ENCODE measurements around the gene EIF4A3. TPM values are rescaled to one million over a fixed set of nuclear protein-coding genes. Genes with fewer than 3 reads are reported as not detected.

EIF4A3 gene
- polyA plus RNA-seq, 1 donor (not counting 4 experiments of a cell fraction or from before 2014, with no cell fraction given) = 143 TPM

DNA sequence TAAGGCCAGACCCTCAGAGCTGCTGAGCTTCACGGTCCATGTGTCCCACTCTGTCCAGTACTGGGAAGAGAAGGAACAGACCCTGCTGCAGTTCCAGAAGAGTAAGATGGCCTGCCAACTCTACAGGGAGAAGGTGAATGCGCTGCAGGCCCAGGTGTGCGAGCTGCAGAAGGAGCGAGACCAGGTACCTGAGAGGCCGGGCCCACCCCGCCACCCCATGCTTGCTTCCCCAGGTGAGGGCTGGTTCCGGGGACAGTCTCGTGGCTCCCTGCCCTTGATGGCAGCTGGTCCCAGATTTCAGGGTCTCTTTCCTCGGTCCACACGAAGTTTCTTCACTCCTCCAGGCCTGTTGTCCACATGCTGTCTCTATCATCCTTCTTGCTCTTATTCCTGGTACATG is 43.8 kb upstream of the EIF4A3 start:
- no peaks in the 10 kb centered on the region for H3K9me3 ChIP-seq (ENCODE audit: control insufficient read depth, low read depth, low read length)
- FAIRE-seq (no peak), DNase-seq (ENCODE audit: low read depth, low spot score) (no peak)
- H3K27me3 ChIP-seq (ENCODE audit: control insufficient read depth, extremely low read depth, insufficient read depth, low read length) = peaks cover 5% of the 10 kb centered on the region
- no peak overlapping the region for H3K9ac ChIP-seq (ENCODE audit: control insufficient read depth, extremely low read depth, insufficient read depth, low read length)
- no peaks in the 10 kb centered on the region for H3K79me2 ChIP-seq (ENCODE audit: control insufficient read depth, insufficient read depth, low read length)
- H4K20me1 ChIP-seq (ENCODE audit: control insufficient read depth, extremely low read depth, insufficient read depth, low read length) = no peaks in the 10 kb centered on the region
- no peaks in the 10 kb centered on the region for H3K36me3 ChIP-seq (ENCODE audit: control insufficient read depth in 2 of 2, extremely low read depth in 1 of 2, insufficient read depth in 2 of 2, low read length in 2 of 2)
- TF ChIP-seq, protein P1, sequence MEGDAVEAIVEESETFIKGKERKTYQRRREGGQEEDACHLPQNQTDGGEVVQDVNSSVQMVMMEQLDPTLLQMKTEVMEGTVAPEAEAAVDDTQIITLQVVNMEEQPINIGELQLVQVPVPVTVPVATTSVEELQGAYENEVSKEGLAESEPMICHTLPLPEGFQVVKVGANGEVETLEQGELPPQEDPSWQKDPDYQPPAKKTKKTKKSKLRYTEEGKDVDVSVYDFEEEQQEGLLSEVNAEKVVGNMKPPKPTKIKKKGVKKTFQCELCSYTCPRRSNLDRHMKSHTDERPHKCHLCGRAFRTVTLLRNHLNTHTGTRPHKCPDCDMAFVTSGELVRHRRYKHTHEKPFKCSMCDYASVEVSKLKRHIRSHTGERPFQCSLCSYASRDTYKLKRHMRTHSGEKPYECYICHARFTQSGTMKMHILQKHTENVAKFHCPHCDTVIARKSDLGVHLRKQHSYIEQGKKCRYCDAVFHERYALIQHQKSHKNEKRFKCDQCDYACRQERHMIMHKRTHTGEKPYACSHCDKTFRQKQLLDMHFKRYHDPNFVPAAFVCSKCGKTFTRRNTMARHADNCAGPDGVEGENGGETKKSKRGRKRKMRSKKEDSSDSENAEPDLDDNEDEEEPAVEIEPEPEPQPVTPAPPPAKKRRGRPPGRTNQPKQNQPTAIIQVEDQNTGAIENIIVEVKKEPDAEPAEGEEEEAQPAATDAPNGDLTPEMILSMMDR (optimal IDR thresholded peaks at IDR 0.05 in 1 of 3, IDR thresholded peaks at IDR 0.05 in 1 of 3, conservative IDR thresholded peaks at IDR 0.05 in 1 of 3; ENCODE audit: extremely low read depth in 1 of 3, insufficient read depth in 2 of 3, low read length in 3 of 3) = no peak
- TF ChIP-seq EZH2 (IDR thresholded peaks at IDR 0.05; ENCODE audit: low read length) = no peak
- H3K4me1 ChIP-seq (ENCODE audit: control insufficient read depth, extremely low read depth, insufficient read depth, low read length) = peaks cover 34% of the 10 kb centered on the region
- no peak overlapping the region for H3K4me2 ChIP-seq (ENCODE audit: control insufficient read depth, extremely low read depth, insufficient read depth, low read depth, low read length)
- H3K27ac ChIP-seq (ENCODE audit: control insufficient read depth, insufficient read depth, low read length) = no peak overlapping the region
- dilution Hi-C loops (cut with MboI; ENCODE audit: extremely low pct_ligation_motif_present, low sequenced_read_pairs) = no loop called here
- no peak overlapping the region for H2AFZ ChIP-seq (ENCODE audit: control insufficient read depth, low read length)
- no peak overlapping the region for H3K4me3 ChIP-seq (ENCODE audit: control insufficient read depth in 2 of 3, extremely low read depth in 1 of 3, insufficient read depth in 2 of 3, low read depth in 1 of 3, low read length in 3 of 3)
- peaks cover 2% of the 10 kb centered on the region for H3K9me1 ChIP-seq (ENCODE audit: control insufficient read depth, extremely low read depth, insufficient read depth, low read length)

DNA sequence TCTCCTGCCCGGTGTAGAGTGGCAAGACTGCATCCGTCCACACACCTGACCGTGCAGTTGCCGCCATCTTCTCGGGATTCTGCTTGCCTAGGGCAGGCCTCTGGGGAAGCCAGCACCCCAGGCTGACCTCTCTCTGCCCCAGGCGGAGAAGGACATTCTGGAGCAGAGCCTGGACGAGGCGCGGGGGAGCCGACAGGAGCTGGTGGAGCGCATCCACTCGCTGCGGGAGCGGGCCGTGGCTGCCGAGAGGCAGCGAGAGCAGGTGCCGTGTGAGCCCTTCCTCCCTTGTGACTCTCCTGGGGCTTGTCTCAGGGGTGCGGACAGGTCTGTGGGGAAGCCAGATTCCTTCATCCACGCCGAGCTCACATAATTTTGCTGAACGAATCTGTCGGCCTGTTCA is 42.7 kb upstream of the EIF4A3 start:
- H3K9me3 ChIP-seq (ENCODE audit: control insufficient read depth, low read depth, low read length) = no peaks in the 10 kb centered on the region
- H3K27me3 ChIP-seq (ENCODE audit: control insufficient read depth, extremely low read depth, insufficient read depth, low read length) = peaks cover 5% of the 10 kb centered on the region
- no peak overlapping the region for H3K4me2 ChIP-seq (ENCODE audit: control insufficient read depth, extremely low read depth, insufficient read depth, low read depth, low read length)
- H3K9ac ChIP-seq (ENCODE audit: control insufficient read depth, extremely low read depth, insufficient read depth, low read length) = no peak overlapping the region
- dilution Hi-C loops (cut with MboI; ENCODE audit: extremely low pct_ligation_motif_present, low sequenced_read_pairs) = no loop called here
- DNase-seq (ENCODE audit: low read depth, low spot score) (no peak), FAIRE-seq (no peak)
- peaks cover 2% of the 10 kb centered on the region for H3K9me1 ChIP-seq (ENCODE audit: control insufficient read depth, extremely low read depth, insufficient read depth, low read length)
- H3K27ac ChIP-seq (ENCODE audit: control insufficient read depth, insufficient read depth, low read length) = no peak overlapping the region
- peaks cover 34% of the 10 kb centered on the region for H3K4me1 ChIP-seq (ENCODE audit: control insufficient read depth, extremely low read depth, insufficient read depth, low read length)
- no peaks in the 10 kb centered on the region for H3K36me3 ChIP-seq (ENCODE audit: control insufficient read depth in 2 of 2, extremely low read depth in 1 of 2, insufficient read depth in 2 of 2, low read length in 2 of 2)
- H3K4me3 ChIP-seq (ENCODE audit: control insufficient read depth in 2 of 3, extremely low read depth in 1 of 3, insufficient read depth in 2 of 3, low read depth in 1 of 3, low read length in 3 of 3) = no peak overlapping the region
- H2AFZ ChIP-seq (ENCODE audit: control insufficient read depth, low read length) = no peak overlapping the region
- TF ChIP-seq EZH2 (IDR thresholded peaks at IDR 0.05; ENCODE audit: low read length) = no peak
- TF ChIP-seq, protein P1 (optimal IDR thresholded peaks at IDR 0.05 in 1 of 3, IDR thresholded peaks at IDR 0.05 in 1 of 3, conservative IDR thresholded peaks at IDR 0.05 in 1 of 3; ENCODE audit: extremely low read depth in 1 of 3, insufficient read depth in 2 of 3, low read length in 3 of 3) = no peak
- no peaks in the 10 kb centered on the region for H4K20me1 ChIP-seq (ENCODE audit: control insufficient read depth, extremely low read depth, insufficient read depth, low read length)
- H3K79me2 ChIP-seq (ENCODE audit: control insufficient read depth, insufficient read depth, low read length) = no peaks in the 10 kb centered on the region

Data from keratinocyte (primary cell).